Endothelial cell (in vitro differentiated cells): ENCODE measurements around the gene PROCR. TPM values are rescaled to one million over a fixed set of nuclear protein-coding genes. Genes with fewer than 3 reads are reported as not detected.

ENCODE experiments used
- DNase-seq: peaks from one replicate; pipeline ENCODE4 v3.0.0; 2021; ENCODE audit warnings: low spot score
- H3K27ac Mint-ChIP-seq: one replicate; pipeline ENCODE4 v1.8.0; 2021; ENCODE audit warnings: mixed read lengths, inconsistent platforms; ENCODE audit not compliant: unreplicated experiment
- H3K27me3 Mint-ChIP-seq: one replicate; pipeline ENCODE4 v1.8.0; 2021; ENCODE audit warnings: mild to moderate bottlenecking, moderate library complexity, mixed read lengths, inconsistent platforms; ENCODE audit not compliant: unreplicated experiment
- H3K36me3 Mint-ChIP-seq: one replicate; pipeline ENCODE4 v1.8.0; 2021; ENCODE audit warnings: mild to moderate bottlenecking, low read depth, mixed read lengths, inconsistent platforms; ENCODE audit not compliant: unreplicated experiment
- H3K4me1 Mint-ChIP-seq: one replicate; pipeline ENCODE4 v1.8.0; 2021; ENCODE audit warnings: mild to moderate bottlenecking, mixed read lengths, inconsistent platforms; ENCODE audit not compliant: unreplicated experiment
- H3K4me3 Mint-ChIP-seq: one replicate; pipeline ENCODE4 v1.8.0; 2021; ENCODE audit warnings: mild to moderate bottlenecking, mixed read lengths, inconsistent platforms; ENCODE audit not compliant: unreplicated experiment
- H3K9me3 Mint-ChIP-seq: one replicate; pipeline ENCODE4 v1.8.0; 2021; ENCODE audit warnings: mixed read lengths, inconsistent platforms; ENCODE audit not compliant: unreplicated experiment
- CTCF ChIP-seq: fragments of 200-600 bp; sonication (generic); IDR thresholded peaks from one replicate; pipeline ENCODE4 v1.5.0; 2021; ENCODE audit warnings: antibody characterized with exemption; ENCODE audit not compliant: unreplicated experiment
- total RNA-seq: library from RNA; stranded (reverse); fragmentation: NEBNext Ultra II Directional; extraction: Animal tissue kit (Norgen Biotek cat#: 25700); gene quantifications from one replicate; pipeline ENCODE4 v1.2.1, GENCODE V29; 2021; ENCODE audit not compliant: unreplicated experiment

Gene PROCR
- total RNA-seq, 1 donor from 2014 or later: 254 TPM

- no peak for DNase-seq
- no peak for TF ChIP-seq CTCF
- H3K4me1 Mint-ChIP-seq: peaks cover 47% of the 10 kb centered on the region
- H3K4me3 Mint-ChIP-seq: peak overlapping the region; percentile 99
- H3K27ac Mint-ChIP-seq: peak overlapping the region; percentile 94
- peaks cover 32% of the 10 kb centered on the region for H3K36me3 Mint-ChIP-seq
- H3K27me3 Mint-ChIP-seq: peaks cover 6% of the 10 kb centered on the region
- H3K9me3 Mint-ChIP-seq: no peaks in the 10 kb centered on the region
Measured at GRCh38 chr20:35172434-35172806, 548 bp downstream of the PROCR start.

GRCh38 chr20:35173576-35174192 is 1.8 kb downstream of the PROCR start:
- Mint-ChIP-seq H3K9me3 (no peaks in the 10 kb centered on the region), H3K4me3 (peak overlapping the region; percentile 99), H3K36me3 (peaks cover 37% of the 10 kb centered on the region), H3K27me3 (peaks cover 6% of the 10 kb centered on the region), H3K27ac (peak overlapping the region; percentile 61), H3K4me1 (peaks cover 40% of the 10 kb centered on the region)
- no peak for DNase-seq
- TF ChIP-seq CTCF: no peak

GRCh38 chr20:35174458-35175216 is 2.8 kb downstream of the PROCR start:
- no peak for TF ChIP-seq CTCF
- DNase-seq: no peak
- no peaks in the 10 kb centered on the region for H3K9me3 Mint-ChIP-seq
- peak overlapping the region; percentile 99 for H3K4me3 Mint-ChIP-seq
- peaks cover 6% of the 10 kb centered on the region for H3K27me3 Mint-ChIP-seq
- H3K27ac Mint-ChIP-seq: peak overlapping the region; percentile 61
- peaks cover 42% of the 10 kb centered on the region for H3K36me3 Mint-ChIP-seq
- H3K4me1 Mint-ChIP-seq: peaks cover 40% of the 10 kb centered on the region

- no peaks in the 10 kb centered on the region for H3K9me3 Mint-ChIP-seq
- H3K27me3 Mint-ChIP-seq: peaks cover 6% of the 10 kb centered on the region
- peaks cover 39% of the 10 kb centered on the region for H3K4me1 Mint-ChIP-seq
- no peak for DNase-seq
- H3K27ac Mint-ChIP-seq: no peak overlapping the region
- no peak for TF ChIP-seq CTCF
- peak overlapping the region; percentile 59 for H3K4me3 Mint-ChIP-seq
- peaks cover 52% of the 10 kb centered on the region for H3K36me3 Mint-ChIP-seq
Measured at GRCh38 chr20:35176132-35176531, 4.3 kb downstream of the PROCR start.
